HT1080 (cell line): ENCODE results near the gene CD59. TPM values are rescaled to one million over a fixed set of nuclear protein-coding genes. Genes with fewer than 3 reads are reported as not detected.
"Not testable (repeated sequence)": the region's sequence is repeated elsewhere in the genome, so short reads cannot be mapped to it uniquely, and the experiment has no call there.

ENCODE experiments used
- DNase-seq: peaks from one replicate; pipeline ENCODE4 v3.0.0-alpha.2; 2015; ENCODE audit warnings: low read depth
- total RNA-seq: library from RNA; depleted of rRNA; stranded (reverse); fragments of >200 nt; shearing (Covaris generic); gene quantifications from 2 replicates; pipeline ENCODE4 v1.2.3, GENCODE V29; 2014; rRNA removed

CD59 gene
- total RNA-seq, 1 experiment from 2014 or later, result 728 TPM

DNA sequence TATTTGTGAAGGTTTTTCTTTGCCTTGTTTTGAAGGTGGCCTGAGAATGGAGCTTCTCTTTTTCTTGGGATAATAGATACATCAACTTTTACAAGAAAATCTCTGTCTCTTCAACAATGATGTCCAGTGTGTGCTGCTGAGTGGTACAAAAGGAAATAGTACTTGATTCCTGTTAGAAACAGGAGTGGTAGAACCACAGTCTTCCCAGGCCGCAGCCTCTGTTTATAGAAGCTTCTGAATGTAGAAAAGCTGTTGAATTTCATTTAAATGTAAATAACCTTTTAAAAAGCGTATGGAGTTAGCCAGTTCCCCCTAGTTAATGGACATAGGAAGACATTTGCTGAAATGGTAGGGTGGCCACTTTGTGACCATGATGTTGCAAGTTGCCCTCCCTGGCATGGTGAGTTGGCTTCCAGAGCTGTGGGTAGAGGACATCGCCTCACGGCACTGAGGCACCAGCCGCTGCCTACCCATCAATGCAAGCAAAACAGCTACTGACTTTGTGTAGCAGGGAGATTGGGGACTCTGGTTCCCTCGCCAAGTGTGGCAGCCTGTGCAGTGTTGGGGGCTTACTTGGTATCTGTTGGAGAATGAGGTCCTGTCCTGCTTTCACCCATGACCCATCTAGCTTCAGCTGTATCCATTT is 67.1 kb downstream of the CD59 start:
- no peak for DNase-seq

DNA sequence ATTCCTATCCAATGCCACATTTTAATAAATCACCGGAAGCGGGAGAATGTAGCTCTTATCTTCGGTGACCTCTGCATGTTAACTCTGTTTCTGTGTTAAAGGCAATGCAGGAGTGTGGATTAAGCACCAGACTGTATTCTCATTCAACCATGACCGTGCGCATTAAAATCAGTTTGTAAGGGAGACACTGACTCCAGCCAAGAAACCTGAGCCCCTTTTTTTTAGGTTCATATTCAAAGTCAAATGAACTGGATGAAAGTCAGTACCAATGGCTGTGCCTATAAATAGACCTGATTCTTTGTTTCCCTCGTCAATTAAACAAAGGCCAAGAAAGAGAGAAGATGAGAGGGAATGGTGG is 67.8 kb downstream of the CD59 start:
- DNase-seq, result no peak

DNA sequence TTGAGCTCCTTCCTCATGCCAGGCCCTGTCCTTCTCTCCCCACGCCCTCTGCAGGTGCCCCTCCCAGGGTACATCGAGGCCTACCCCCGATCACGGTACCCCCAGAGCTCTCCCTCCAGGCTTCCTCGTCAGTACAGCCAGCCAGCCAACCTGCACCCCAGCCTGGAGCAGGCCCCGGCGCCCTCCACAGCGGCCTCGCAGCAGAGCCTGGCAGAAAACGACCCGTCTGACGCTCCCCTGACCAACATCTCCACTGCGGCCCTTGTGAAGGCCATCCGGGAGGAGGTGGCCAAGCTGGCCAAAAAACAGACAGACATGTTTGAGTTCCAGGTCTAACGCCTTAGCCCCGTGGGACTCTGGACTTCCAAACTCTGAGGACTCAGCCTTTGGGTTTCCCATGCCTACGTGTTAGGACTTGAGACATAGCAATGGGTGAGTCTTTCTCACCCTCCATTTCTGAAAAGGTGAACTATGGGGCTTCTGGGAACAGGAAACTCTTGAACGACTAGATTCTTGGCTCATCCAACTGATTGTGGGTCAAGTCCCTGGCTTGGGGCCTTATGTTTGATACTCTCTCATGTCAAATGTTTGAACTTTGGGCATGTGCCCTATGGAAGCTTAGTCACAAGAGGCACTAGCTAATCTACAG is 68.3 kb downstream of the CD59 start:
- DNase-seq, result no peak

DNA sequence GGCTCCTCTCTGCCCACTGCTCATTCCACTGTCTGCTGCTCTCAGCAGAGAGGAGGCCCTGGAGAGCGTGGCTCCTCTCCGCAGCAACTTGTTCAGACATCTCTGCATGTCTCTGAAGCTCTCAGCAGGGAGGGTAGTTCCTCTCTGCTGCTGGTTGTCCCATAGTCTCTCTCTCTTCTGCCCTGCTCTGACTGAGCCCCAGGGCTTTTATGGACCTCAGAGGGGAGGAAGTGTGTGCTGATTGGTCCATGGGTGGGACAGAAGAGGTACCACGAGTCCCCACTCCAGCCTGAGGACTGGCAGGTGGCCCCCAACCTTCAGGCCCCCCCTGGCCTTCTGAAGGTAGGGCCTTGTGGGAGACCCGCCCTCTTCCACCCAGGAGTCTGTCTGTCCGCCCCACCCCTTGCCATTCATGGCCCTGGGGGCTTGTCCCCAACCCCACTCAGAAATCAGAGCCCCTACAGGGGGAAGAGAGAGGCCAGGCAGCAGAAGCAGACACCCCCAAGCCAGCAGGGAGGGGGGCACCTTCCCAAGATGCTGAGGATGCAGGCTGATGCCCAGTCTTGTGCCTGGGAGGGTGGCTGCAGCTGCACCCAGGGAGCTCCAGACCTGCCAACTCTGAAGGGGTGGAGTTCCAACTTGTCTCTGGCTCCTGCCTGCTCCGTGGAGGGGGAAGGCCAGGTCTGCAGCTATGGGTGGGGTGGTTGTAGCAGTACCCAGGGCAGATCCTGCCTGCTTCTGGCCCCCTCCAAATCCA is 70.7 kb downstream of the CD59 start:
- DNase-seq, result no peak

DNA sequence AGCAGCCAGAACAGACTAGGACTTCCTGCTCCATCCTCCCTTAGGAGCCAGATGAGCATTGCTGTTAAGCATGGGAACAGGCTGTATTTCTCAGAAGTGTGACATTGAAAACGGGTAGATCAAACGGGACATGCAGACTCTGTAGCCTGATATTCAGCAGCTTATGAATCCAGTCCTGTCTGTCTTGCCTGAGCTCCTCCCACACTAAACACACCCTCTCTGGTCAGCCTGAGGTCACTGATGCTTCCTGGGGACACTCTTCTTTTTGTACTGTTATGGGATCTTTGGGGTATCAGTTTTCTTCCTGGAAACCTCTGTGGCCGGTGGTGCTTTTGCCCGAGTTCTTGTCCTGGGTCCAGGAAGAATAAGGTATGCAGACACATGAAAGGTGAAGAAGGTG is 71.4 kb downstream of the CD59 start:
- no peak for DNase-seq

DNA sequence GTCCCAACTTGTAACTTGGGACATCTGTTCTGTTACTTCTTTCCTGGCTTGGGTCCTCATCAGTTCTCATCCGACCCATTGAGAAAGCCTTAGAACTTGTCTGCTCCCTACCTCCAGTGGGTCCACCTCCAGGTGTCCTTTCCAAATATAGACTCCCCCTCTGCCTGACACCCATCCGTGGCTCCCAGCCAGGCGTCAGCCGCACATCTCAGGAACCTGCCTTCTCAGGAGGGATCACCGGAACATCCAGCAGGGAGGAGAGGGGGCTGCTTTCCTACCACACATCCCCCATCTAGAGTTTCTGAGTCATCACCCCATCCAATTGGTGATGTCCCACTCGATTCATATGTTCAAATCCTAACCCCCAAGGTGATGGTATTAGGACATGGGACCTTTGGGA is 72.1 kb downstream of the CD59 start:
- DNase-seq, result no peak

DNA sequence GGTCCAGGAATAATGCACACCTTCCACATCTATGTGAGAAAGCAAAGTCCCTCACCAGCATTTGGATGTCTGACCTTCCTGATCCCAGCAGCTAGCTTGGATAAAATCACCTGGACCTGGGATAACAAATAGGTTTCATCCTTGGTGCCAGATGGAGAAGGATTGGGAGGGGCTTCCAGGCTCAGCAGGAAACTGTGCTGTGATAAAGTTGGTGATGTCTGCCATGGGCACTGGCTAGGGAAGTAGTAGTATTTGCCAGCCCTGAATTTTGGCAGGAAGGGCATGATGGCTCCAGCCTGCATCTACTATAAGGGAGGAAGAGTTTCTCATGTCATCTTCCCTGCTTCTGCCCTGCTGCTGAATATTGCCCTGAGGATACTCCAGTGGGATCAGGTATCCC is 73.1 kb downstream of the CD59 start:
- no peak for DNase-seq

DNA sequence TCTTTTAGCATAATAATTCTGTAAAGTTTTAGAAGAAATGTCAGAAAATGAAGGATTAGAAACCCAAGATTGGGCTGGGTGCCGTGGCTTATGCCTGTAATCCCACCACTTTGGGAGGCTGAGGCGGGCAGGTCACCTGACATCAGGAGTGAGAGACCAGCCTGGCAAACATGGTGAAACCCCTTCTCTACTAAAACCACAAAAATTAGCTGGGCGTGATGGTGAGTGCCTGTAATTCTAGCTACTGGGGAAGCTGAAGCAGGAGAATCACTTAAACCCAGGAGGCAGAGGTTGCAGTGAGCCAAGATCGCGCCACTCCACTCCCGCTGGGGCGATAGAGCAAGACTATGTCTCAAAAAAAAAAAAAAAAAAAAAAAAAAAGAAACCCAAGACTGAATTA is 74.7 kb downstream of the CD59 start:
- DNase-seq, result not testable (repeated sequence)

DNA sequence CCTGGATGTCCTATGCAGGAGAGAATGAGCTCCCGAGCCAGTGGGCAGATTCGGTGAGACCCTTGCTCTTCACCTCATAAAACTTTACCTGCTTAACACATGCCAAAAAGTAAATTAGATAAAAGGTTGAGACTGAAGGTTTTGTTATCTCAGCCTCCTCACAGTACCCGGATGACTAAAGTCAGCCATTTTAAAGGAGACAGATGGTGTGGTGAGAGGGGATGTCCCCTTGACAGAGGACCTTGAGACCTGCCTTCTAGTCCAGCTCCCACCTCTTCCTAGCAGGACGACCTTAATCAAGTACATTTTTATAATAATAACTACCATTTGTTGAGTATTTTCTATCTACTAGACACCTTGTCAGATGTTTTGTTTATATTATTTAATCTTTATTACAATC is 75.3 kb downstream of the CD59 start:
- no peak for DNase-seq

DNA sequence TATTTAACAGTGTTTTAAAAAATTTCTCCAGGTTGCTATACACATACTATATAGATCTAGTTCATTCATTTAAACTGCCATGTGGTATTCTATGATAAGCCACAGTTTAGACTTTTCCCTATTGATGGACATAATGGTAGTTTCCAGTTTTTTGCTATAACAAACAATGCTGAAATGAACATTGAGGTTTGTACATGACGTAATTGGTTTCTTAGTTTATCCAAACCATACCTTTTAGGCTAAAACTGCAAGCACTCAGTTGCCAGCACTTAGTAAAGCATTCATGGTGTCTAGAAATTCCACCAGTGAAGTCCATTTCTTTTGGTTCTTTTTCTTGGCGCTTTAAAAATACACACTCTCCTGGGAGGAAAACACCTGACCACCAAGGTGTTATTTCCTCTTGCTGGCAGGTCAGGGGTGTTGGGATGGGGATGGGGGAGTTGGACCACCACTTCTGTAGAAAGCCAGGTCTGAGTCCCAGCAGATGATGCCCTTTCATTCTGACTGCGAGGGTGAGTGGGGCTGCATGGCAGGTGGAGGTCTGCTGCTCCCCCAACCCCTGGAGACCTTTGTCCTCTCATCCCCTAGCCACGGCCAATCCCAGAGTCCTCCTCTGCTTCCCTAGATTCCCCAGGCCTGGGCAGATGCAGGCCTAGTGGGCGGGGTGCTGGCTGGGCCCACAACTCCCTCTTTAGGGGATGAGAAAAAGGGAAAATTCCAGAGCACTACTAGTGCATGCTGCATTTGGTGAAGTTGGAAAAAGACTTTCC is 76.7 kb downstream of the CD59 start:
- DNase-seq, result no peak

DNA sequence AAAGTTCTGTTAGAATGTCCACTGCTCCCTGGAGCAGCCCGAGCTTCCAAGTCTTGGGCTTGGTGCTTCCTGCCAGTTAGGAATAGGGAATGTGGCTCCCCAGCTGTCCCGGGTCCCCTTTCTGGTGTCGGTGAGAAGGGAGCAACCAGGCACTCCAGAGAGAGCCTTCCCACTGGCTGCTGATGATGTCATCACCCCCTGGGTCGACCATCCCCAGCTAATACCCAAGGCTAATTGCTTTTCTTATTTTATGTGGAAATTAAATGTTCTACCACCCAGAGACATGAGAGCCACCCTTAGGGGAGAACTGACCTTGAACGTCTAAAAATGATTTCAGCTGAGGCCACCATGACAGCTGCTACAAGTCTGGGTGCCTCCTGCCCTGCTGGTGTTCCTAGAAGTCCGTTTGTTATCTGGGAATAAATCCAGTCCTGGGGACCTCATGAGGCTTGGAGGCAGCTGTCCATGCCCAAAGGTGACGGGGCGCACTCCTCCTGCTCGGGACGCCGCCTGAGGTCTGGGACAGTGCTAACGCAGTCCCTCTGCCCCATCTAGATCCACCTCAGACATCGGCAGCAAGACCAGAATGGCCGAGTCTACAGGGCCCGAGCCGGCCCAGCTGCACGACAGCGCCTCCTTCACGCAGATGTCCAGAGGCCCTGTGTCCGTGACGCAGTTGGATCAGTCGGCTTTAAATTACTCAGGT is 77.9 kb downstream of the CD59 start:
- no peak for DNase-seq

DNA sequence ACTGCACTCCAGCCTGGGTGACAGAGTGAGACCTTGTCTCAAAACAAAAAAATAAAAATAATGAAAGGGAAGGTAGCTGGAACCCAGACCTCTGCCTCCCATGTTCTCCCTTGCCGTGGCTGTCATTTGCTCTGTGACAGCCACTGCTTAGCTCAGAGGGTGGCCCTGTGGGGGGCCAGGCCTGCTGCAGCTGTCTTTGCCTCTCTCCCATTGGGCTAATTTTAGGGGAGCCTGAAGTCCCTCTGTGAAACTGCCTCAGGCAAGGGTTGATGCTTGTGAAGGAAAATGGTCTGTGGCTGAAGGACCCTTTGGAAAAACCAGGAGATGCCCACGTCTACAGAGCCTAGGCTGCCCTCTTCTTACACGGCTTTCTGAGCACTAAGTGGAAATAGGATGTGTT is 78.5 kb downstream of the CD59 start:
- DNase-seq, result no peak

DNA sequence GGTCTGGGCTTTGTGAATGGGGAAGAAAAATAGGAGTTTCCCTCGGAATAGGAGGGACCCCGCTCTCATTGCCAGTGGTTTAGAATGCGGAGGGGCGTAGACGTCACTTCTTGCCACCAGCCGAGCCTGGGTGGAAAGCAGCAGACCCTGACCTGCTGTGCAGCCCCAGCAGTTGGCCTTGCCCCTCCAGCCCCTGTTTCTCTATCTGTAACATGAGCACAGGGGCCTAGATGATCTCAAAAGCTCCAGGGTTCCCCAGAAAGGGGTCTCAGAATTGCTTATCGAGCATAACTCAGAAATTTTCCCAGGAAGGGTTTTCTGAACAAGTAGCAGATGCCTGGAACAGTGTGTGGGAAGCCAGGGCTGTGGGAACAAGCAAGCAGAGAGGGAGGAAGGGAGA is 79.5 kb downstream of the CD59 start:
- DNase-seq, result no peak

DNA sequence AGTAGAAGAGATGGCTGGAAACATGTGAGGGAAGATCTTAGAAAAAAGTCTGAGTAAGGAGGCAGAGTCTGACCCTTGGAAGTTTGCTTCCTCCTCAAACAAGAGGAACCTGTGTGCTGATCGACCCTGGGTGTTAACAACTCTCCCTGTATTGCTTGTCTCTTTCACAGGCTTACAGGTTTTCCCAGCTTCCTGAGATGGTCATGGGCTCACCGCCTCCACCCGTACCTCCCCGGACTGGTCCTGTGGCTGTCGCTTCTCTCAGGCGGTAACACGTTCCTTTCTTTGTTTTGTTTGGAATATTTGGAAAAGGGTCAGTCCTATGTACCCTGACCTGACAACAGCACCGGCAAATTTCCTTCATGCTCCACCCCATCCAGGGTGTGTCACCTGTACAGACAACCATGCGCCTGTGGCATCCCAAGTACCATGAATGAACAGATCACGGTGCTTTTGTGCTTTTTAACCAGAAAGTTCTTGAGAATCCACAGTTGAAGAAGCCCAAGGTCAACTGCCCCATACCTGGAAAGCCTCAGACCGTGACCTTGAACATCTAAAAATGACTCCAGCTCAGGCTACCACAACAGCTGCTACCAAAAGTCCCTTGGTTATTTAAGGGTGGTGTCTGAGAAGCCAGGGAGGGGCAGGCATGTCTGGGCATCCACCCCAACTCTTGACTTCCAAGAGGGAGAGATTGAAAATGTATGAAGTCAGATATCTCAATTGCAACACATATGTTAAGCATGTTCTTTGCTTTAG is 80.2 kb downstream of the CD59 start:
- DNase-seq, result no peak

DNA sequence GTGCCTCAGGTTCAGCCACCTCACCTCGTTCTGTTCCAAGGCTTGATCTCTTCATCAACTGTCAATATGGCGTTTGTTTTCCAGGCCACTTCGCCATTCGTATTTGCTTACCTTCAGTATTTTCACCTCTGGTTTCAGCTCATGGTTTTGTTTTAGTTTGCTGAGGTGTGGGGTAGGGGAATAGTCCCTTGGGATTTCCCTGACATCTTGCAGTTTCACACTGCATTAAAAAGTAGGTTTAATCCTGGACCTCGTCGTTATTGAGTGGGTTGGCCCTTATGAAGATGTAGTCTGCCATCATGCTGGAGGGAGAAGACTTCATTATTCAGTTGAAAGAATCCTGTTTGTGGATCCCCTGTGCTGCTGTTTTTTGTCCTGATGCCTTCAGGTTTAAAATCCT is 81.6 kb downstream of the CD59 start:
- no peak for DNase-seq

Other genes with a start within 250 kb of the CD59 start
- 0.11 and 1.2 TPM in 2 replicates for gene C11orf91, start 35.6 kb downstream of the CD59 start, total RNA-seq
- 18.6 and 22.0 TPM in 2 replicates for gene FBXO3, start 38.1 kb upstream of the CD59 start, total RNA-seq
- 0.11 and 1.5 TPM in 2 replicates for gene LMO2, start 155.7 kb upstream of the CD59 start, total RNA-seq